Measurements from ENCODE around the gene ALPP.
"Not testable (repeated sequence)": the region's sequence is repeated elsewhere in the genome, so short reads cannot be mapped to it uniquely, and the experiment has no call there.

The ALPP gene

DNA sequence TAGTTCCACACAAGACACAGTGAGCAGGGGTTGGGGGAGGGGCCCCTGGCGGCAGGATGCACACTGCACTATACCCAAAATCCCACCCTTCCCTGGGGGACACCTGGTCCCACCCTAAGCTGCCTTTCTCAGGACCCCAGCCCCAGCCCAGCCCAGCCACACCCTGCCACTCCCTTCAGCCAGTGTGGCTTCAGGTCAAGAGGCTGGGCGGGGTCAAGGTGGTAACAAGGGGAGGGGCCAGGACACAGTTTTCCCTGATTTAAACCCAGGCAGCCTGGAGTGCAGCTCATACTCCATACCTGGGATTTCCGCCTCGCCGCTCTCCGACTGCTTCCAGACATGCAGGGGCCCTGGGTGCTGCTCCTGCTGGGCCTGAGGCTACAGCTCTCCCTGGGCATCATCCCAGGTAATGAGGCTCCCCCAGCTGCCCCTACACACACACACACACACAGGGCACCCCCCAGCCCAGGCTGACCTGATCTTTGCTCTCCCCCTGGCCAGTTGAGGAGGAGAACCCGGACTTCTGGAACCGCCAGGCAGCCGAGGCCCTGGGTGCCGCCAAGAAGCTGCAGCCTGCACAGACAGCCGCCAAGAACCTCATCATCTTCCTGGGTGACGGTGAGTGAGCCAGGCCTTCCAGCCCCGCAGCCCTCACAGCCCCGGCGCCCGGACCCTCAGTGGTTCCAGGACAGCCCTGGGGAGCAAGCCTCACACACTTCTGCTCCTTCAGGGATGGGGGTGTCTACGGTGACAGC lies 28.2 kb downstream of the ALPP start, which contains the start of gene ALPG:
Gene ALPG (plus strand): TSS at position 289 of the 755 bp plus-strand sequence. CDS start 51 bp downstream, at position 340.
- no peak within 1 kb of the TSS for H3K4me3 ChIP-seq (replicated peaks; ENCODE audit: insufficient read depth, low read length)
- H3K27ac ChIP-seq (replicated peaks): no peak within 1 kb of the TSS
- H3K27me3 ChIP-seq (ENCODE audit: insufficient read depth, poor library complexity, severe bottlenecking): no peaks in the 10 kb centered on the region
- no peak for DNase-seq (ENCODE audit: low read depth in 1 of 2, low spot score in 1 of 2)
- TF ChIP-seq GABPA (IDR thresholded peaks at IDR 0.05; ENCODE audit: low read depth) (no peak), SPI1 (IDR thresholded peaks at IDR 0.05; ENCODE audit: borderline replicate concordance, low read depth) (no peak), POLR2AphosphoS5 (IDR thresholded peaks at IDR 0.05; ENCODE audit: low read depth) (no peak)
- TF ChIP-seq, protein P1, sequence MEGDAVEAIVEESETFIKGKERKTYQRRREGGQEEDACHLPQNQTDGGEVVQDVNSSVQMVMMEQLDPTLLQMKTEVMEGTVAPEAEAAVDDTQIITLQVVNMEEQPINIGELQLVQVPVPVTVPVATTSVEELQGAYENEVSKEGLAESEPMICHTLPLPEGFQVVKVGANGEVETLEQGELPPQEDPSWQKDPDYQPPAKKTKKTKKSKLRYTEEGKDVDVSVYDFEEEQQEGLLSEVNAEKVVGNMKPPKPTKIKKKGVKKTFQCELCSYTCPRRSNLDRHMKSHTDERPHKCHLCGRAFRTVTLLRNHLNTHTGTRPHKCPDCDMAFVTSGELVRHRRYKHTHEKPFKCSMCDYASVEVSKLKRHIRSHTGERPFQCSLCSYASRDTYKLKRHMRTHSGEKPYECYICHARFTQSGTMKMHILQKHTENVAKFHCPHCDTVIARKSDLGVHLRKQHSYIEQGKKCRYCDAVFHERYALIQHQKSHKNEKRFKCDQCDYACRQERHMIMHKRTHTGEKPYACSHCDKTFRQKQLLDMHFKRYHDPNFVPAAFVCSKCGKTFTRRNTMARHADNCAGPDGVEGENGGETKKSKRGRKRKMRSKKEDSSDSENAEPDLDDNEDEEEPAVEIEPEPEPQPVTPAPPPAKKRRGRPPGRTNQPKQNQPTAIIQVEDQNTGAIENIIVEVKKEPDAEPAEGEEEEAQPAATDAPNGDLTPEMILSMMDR (IDR thresholded peaks at IDR 0.05; ENCODE audit: insufficient read depth, low read length): no peak
- TF ChIP-seq, protein P2, sequence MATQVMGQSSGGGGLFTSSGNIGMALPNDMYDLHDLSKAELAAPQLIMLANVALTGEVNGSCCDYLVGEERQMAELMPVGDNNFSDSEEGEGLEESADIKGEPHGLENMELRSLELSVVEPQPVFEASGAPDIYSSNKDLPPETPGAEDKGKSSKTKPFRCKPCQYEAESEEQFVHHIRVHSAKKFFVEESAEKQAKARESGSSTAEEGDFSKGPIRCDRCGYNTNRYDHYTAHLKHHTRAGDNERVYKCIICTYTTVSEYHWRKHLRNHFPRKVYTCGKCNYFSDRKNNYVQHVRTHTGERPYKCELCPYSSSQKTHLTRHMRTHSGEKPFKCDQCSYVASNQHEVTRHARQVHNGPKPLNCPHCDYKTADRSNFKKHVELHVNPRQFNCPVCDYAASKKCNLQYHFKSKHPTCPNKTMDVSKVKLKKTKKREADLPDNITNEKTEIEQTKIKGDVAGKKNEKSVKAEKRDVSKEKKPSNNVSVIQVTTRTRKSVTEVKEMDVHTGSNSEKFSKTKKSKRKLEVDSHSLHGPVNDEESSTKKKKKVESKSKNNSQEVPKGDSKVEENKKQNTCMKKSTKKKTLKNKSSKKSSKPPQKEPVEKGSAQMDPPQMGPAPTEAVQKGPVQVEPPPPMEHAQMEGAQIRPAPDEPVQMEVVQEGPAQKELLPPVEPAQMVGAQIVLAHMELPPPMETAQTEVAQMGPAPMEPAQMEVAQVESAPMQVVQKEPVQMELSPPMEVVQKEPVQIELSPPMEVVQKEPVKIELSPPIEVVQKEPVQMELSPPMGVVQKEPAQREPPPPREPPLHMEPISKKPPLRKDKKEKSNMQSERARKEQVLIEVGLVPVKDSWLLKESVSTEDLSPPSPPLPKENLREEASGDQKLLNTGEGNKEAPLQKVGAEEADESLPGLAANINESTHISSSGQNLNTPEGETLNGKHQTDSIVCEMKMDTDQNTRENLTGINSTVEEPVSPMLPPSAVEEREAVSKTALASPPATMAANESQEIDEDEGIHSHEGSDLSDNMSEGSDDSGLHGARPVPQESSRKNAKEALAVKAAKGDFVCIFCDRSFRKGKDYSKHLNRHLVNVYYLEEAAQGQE (IDR thresholded peaks at IDR 0.05; ENCODE audit: insufficient replicate concordance, low read depth): no peak

DNA sequence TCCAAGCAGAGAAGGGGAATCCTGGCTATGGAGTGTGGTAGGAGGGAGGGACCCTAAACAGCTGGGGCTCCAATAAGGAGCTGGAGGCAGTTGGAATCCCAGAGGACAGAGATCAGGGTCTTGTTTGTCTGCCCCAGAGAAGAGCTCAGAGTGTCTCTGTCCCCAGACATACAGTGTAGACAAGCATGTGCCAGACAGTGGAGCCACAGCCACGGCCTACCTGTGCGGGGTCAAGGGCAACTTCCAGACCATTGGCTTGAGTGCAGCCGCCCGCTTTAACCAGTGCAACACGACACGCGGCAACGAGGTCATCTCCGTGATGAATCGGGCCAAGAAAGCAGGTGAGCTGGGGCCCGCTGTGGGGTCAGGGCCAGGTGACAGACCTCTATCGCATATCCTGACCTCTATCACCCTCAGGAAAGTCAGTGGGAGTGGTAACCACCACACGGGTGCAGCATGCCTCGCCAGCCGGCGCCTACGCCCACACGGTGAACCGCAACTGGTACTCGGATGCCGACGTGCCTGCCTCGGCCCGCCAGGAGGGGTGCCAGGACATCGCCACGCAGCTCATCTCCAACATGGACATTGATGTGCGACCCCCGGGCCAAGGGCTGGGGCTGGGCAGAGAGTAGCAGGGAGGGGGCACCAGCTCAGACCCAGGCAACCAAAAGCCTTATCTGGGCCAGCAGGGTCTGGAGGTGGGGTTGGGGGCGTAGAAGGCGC lies 29.0 kb downstream of the ALPP start:
- H3K4me3 ChIP-seq (replicated peaks; ENCODE audit: insufficient read depth, low read length); DNase-seq (ENCODE audit: low read depth in 1 of 2, low spot score in 1 of 2); H3K27ac ChIP-seq (replicated peaks); H3K27me3 ChIP-seq (ENCODE audit: insufficient read depth, poor library complexity, severe bottlenecking): not testable (repeated sequence)

DNA sequence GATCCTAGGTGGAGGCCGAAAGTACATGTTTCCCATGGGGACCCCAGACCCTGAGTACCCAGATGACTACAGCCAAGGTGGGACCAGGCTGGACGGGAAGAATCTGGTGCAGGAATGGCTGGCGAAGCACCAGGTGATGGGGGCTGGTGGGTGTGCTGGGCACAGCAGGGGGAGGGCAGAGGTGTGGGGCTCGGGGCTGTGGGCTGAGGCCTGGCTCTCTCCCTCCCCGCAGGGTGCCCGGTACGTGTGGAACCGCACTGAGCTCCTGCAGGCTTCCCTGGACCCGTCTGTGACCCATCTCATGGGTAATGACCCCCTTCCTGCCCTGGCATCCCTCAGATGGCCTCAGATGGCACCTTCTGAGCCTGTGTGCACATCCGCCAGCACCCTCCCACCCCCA lies 29.7 kb downstream of the ALPP start:
- DNase-seq (ENCODE audit: low read depth in 1 of 2, low spot score in 1 of 2); H3K4me3 ChIP-seq (replicated peaks; ENCODE audit: insufficient read depth, low read length); H3K27ac ChIP-seq (replicated peaks); H3K27me3 ChIP-seq (ENCODE audit: insufficient read depth, poor library complexity, severe bottlenecking): not testable (repeated sequence)

DNA sequence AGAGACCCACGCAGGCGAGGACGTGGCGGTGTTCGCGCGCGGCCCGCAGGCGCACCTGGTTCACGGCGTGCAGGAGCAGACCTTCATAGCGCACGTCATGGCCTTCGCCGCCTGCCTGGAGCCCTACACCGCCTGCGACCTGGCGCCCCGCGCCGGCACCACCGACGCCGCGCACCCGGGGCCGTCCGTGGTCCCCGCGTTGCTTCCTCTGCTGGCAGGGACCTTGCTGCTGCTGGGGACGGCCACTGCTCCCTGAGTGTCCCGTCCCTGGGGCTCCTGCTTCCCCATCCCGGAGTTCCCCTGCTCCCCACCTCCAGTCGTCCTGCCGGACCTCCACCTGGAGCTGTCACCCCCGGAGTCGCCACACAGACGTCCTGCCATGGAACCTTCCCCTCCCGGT lies 31.1 kb downstream of the ALPP start:
- not testable (repeated sequence) for H3K4me3 ChIP-seq (replicated peaks; ENCODE audit: insufficient read depth, low read length); DNase-seq (ENCODE audit: low read depth in 1 of 2, low spot score in 1 of 2); H3K27ac ChIP-seq (replicated peaks); H3K27me3 ChIP-seq (ENCODE audit: insufficient read depth, poor library complexity, severe bottlenecking)

DNA sequence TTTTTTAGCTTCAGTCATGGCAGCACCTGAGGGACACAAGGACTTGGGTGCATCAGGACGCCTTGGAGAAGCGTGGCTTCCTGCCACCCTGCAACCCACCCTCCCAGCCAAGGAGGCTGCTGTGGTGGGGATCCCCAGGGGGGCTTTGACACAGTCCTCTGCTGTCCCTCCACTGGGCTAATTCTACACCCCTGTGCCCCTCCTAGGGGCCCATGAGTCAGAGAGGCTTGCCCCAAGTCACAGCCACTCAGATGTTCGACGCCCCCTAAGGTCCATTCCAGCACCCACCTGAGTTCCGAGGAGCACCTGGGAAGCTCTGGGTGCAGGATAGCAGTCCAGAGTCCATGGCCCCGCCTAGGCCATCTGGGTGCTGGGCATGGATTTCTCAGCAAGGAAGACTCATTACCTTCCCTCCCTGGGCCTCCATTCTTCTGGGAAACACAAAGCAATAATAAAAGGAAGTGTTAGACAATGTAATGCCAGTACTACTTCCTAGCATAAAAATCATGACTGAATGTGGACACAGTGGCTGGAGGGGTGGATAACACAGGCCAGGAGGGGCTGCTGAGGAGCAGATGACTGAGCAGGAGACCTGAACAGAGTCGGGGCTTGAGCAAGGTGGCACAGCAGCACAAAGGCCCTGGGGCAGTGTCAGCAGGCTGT lies 31.8 kb downstream of the ALPP start:
- Histone ChIP-seq H3K27me3 (ENCODE audit: insufficient read depth, poor library complexity, severe bottlenecking) (peaks cover 10% of the 10 kb centered on the region), H3K27ac (replicated peaks) (no peak overlapping the region), H3K4me3 (replicated peaks; ENCODE audit: insufficient read depth, low read length) (no peak overlapping the region)
- TF ChIP-seq POLR2AphosphoS5 (IDR thresholded peaks at IDR 0.05; ENCODE audit: low read depth) (no peak), SPI1 (IDR thresholded peaks at IDR 0.05; ENCODE audit: borderline replicate concordance, low read depth) (no peak), GABPA (IDR thresholded peaks at IDR 0.05; ENCODE audit: low read depth) (no peak)
- TF ChIP-seq, protein P2 (IDR thresholded peaks at IDR 0.05; ENCODE audit: insufficient replicate concordance, low read depth): no peak
- TF ChIP-seq, protein P1 (IDR thresholded peaks at IDR 0.05; ENCODE audit: insufficient read depth, low read length): no peak
- DNase-seq (ENCODE audit: low read depth in 1 of 2, low spot score in 1 of 2): no peak

Measured in HL-60 (cell line).